G401 (cell line): Measurements from ENCODE around the gene DCP1B. TPM values are rescaled to one million over a fixed set of nuclear protein-coding genes. Genes with fewer than 3 reads are reported as not detected.

ENCODE experiments used
- DNase-seq: peaks from one replicate; pipeline ENCODE4 v3.0.0-alpha.2; 2015; ENCODE audit warnings: low spot score
- in situ Hi-C: cut with HindIII; loops from 2 replicates; pipeline ENCODE4 v1.10.0; 2016; ENCODE audit warnings: low sequenced_read_pairs, mixed read lengths
- total RNA-seq: library from RNA; depleted of rRNA; stranded (reverse); fragments of >200 nt; shearing (Covaris generic); gene quantifications from 2 replicates; pipeline ENCODE4 v1.2.3, GENCODE V29; 2014; rRNA removed

The DCP1B gene
- 17.4 and 20.6 TPM in 2 replicates for total RNA-seq

- in situ Hi-C loops: no loop called here
- DNase-seq: peak; percentile 97
Observed at GRCh38 chr12:2004113-2004929, at the start of gene DCP1B. Gene DCP1B (minus strand): TSS chr12:2004457. CDS start chr12:2004431, 26 bp downstream.

DNA sequence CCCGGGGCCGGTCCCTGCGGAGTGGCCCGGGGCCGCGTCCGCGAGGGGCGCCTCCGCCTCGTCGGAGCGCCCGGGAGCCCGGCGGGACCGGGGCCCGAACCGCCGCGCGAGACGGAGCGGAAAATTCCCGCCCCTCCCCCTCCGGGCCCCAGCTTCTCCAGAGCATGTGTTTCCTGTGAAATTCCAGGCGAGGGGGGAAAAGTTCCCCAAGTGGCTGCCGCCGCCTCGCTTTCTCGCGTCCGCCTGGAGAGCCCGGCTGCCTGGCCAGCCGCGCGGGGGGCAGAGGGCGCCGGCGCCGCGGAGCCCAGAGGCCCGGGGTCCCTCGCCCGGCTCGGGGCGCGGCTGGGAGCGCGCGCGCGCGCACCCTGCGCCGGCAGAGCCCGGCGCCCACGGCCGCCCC is 49.4 kb upstream of the DCP1B start:
- DNase-seq: peak; percentile 34

DNA sequence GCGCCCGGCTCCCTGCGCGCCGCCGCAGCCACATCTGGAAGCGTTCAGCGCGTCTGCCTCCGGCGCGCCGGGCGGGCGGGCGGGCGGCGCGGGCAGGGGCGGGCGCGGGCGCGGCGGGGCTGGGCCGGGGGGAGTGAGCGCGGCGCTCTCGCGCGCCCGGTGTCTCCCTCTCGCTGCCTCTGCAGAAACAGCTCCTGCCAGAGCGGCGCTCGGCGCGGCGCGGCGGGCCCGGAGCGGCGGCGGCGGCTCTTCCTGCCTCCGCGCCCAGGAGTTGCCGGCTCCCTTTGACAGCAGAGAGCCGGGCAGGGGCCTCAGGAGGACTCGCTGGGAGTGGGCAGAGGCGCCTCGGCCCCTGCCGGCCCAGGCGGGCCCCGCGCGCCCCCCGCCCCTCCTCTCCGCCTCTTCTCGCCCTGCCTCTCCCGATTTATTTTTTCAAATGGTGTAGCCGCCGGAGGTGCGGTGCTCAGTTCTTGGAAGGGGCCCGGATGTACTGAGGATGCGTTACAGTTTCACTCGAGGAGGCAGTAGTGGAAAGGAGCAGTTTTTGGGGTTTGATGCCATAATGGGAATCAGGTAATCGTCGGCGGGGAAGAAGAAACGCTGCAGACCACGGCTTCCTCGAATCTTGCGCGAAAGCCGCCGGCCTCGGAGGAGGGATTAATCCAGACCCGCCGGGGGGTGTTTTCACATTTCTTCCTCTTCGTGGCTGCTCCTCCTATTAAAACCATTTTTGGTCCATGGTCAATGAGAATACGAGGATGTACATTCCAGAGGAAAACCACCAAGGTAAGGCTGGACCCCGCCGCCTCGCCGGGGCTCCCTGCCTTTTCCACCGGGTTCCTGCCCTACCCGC is 48.8 kb upstream of the DCP1B start, which contains the start of gene CACNA1C:
Gene CACNA1C (plus strand): TSS at position 162 of the 853 bp plus-strand sequence. CDS start 576 bp downstream, at position 738.
- DNase-seq: peak; percentile 64

More for the DNA sequence above, 49.4 kb upstream of the DCP1B start:
- in situ Hi-C loops: no loop called here

GRCh38 chr12:2051700-2052621 is 47.7 kb upstream of the DCP1B start:
- in situ Hi-C loops: no loop called here
- no peak for DNase-seq

More for the DNA sequence above, 48.8 kb upstream of the DCP1B start, which contains the start of gene CACNA1C:
- in situ Hi-C loops: no loop called here

GRCh38 chr12:2049604-2050540 is 45.6 kb upstream of the DCP1B start:
- in situ Hi-C loops: no loop called here
- DNase-seq: no peak

- in situ Hi-C loops: no loop called here
- no peak for DNase-seq
Observed at GRCh38 chr12:2047752-2048151, 43.5 kb upstream of the DCP1B start.

DNA sequence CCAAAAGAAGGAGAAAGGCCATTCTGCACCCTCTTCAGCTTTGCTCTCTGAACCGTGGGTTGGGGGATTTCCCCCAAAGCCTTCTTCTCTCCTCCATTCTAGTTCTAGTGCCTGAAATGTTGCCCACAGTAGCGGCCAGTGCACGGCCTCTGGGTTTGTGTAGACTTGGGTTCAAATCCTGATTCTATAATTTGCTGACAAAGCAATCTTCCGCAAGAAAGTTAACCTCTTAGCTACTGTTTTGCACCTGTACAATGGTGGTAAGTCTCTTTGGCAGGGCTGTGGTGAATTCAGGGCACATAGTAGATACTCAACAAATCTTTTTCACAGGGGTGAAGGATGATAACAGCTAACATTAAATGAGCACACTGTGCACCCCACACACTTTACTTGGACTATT is 42.7 kb upstream of the DCP1B start:
- in situ Hi-C loops: no loop called here
- no peak for DNase-seq

DNA sequence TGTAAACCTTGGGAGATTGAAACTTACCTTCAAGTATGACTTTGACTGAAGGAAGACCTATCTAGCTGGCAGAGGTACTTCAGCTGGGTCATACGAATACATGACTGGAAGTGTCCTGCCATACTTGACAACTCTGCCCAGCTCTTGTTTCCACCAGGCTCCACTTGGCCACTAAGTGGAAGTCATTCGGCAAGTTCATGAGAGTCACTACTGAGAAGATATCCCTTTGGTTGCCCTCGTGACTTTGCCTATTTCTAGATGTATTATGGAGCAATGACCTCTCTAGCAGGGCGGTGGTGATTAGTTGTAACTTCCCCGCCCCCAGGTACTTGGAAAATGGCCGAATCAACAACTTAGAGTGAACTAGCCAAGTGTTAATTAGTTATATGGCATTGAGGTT is 39.9 kb upstream of the DCP1B start:
- in situ Hi-C loops: no loop called here
- DNase-seq: no peak

GRCh38 chr12:2043054-2043453 is 38.8 kb upstream of the DCP1B start:
- in situ Hi-C loops: no loop called here
- DNase-seq: no peak

DNA sequence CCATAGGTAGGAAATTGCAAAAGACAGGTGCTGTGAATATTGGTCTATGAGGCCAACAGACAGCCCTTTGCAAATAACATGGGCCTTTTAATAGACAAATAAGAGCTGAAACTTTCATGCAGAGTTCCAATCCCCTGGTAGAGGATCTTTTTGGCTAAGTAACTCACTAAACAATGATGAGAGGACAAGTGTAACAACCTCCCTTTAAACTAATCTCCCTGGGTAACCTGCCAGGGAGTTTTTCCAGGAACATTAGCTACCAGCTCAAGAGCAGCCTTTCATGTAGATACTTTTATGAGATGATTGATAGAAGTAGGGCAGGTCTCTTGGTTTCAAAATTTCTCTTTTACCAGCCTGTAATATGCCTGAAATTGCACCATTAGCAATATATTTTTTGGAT is 34.8 kb upstream of the DCP1B start:
- in situ Hi-C loops: loop anchor here (5.0 kb wide), 1 partner anchor 67 kb away; no protein-coding TSS in a partner anchor
- DNase-seq: no peak

- in situ Hi-C loops: loop anchor here (5.0 kb wide), 1 partner anchor 63 kb away; no protein-coding TSS in a partner anchor
- DNase-seq: peak; percentile 19
Observed at GRCh38 chr12:2035431-2036055, 31.3 kb upstream of the DCP1B start.

DNA sequence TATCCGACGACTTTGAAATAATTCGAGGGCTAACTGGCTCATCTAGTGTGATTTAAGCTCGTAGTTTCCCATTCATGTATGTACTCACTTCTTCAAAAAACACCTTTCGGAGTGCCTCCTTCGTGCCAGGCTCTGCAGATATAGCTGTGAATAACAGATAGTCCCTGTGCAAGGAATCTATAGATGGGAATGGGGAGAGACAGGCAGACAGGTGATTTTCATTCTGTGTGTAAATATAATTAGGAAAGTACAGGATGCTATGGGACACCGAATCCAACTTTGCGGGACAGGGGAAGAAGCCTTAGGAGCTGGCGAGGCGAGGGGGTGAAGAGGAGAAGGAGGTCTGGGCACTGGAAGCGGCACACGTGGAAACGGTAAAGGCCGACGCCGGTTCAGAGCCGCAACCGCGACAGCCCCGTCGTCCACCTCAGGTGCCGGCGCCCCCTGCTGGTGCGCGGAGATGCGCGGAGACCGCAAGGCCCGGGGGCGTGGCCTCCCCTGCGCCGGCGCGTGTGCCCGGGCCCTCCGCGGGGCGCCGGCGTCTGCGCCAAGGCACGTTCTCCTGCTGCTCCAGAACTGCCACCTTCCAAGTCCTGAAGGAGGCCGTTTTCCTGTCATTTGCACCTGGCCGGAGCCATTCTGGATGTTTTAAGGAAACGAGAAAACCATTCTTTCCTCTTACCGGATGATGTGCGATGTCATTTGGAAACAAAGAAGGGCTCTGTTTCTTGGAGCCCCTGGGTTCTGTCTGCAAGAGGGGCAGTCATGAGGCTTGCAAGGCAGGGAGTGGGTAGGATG is 30.6 kb upstream of the DCP1B start:
- in situ Hi-C loops: loop anchor here (5.0 kb wide), 1 partner anchor 63 kb away; no protein-coding TSS in a partner anchor
- DNase-seq: peak; percentile 81

DNA sequence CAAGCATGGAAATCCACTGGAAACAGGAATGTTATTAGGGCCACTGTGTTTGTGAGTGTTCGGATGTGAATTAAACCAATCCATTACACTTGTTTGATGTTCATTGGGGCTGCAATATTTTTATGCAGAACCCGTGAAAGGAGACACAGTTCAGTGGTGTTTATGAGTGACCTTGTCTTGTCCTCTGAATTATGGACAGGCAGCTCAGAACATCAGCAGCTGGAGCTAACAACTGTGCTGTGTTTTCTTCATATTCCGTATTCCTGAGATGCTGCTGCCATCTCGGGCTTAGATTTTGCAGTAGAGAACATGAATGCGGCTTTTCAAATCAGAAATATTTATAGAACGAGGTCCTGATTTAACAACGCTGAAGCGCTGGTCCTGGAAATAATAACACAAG is 28.2 kb upstream of the DCP1B start:
- no peak for DNase-seq
- in situ Hi-C loops: no loop called here

DNA sequence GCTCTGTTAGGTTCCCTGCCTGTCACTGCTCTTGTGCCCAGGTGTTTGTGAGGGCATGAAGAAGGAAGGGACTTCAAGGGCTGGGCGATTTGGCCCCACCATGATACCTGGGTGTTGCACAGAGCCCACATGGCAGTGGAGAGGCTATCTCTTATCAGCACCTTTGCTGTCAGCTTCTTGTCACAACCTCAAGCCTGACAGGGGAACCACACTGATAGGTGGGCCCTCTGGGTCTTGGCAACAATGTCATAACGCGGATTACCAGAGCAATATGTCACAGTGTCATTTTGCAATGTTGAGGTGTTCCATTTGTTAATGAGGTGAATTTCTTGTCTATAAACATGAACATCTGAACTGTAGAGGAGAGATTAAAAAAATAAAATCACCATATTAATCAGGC is 25.6 kb upstream of the DCP1B start:
- in situ Hi-C loops: no loop called here
- DNase-seq: no peak

GRCh38 chr12:2027351-2027750 is 23.1 kb upstream of the DCP1B start:
- no peak for DNase-seq
- in situ Hi-C loops: no loop called here

- no peak for DNase-seq
- in situ Hi-C loops: no loop called here
Observed at GRCh38 chr12:2023365-2023764, 19.1 kb upstream of the DCP1B start.

- no peak for DNase-seq
- in situ Hi-C loops: no loop called here
Observed at GRCh38 chr12:2020511-2020910, 16.3 kb upstream of the DCP1B start.
